HEK293 (cell line): ENCODE results near the gene ERAL1.

Experiments used
- CTCF ChIA-PET: fragments of 350-600 bp; formaldehyde crosslinking; extraction: SDS; loops from one replicate; lab custom pipeline; 2021; ENCODE audit warnings: antibody characterized with exemption; lab: Yijun Ruan, JAX
- POLR2A ChIA-PET: fragments of 300-600 bp; formaldehyde crosslinking; extraction: SDS; loops from one replicate; lab custom pipeline; 2020; ENCODE audit warnings: antibody characterized with exemption, inconsistent platforms; lab: Yijun Ruan, JAX
- H3K27ac ChIP-seq: fragments of 200-500 bp; sonication (Bioruptor generic); 2 replicates; pipeline ENCODE4 v1.5.1; 2014; ENCODE audit warnings: low read depth, low read length, control low read depth, inconsistent platforms; ENCODE audit errors: extremely low read depth
- H3K36me3 ChIP-seq, 2 experiments: fragments of 200-500 bp in 1 of 2; sonication (Bioruptor generic) in 1 of 2; 1 replicate in 1 of 2; 2 replicates in 1 of 2; pipeline ENCODE4 v1.5.1; 2014 to 2017; ENCODE audit warnings: inconsistent platforms in 2 of 2, low read length in 2 of 2; ENCODE audit not compliant: control insufficient read depth in 2 of 2, insufficient read depth in 1 of 2
- H3K4me1 ChIP-seq: fragments of 200-500 bp; sonication (Bioruptor generic); 2 replicates; pipeline ENCODE4 v1.5.1; 2014; ENCODE audit warnings: mild to moderate bottlenecking, low read length, inconsistent platforms; ENCODE audit not compliant: control insufficient read depth, insufficient read depth
- H3K4me3 ChIP-seq: 2 replicates; pipeline ENCODE4 v1.5.1; 2011; ENCODE audit warnings: low read depth, mild to moderate bottlenecking, control low read depth, low read length, moderate library complexity
- H3K9me3 ChIP-seq: fragments of 200-500 bp; sonication (Bioruptor generic); 2 replicates; pipeline ENCODE4 v1.5.1; 2014; ENCODE audit warnings: low read depth, low read length, inconsistent platforms; ENCODE audit not compliant: control insufficient read depth, insufficient read depth
- CTCF ChIP-seq: fragments of 450-650 bp; formaldehyde crosslinking; IDR thresholded peaks from 2 replicates; pipeline ENCODE4 v1.5.1; 2016; ENCODE audit warnings: missing biosample characterization, missing genetic modification characterization
- KLF17 ChIP-seq: fragments of 450-650 bp; formaldehyde crosslinking; IDR thresholded peaks from 2 replicates; pipeline ENCODE4 v1.5.1; 2016; ENCODE audit warnings: missing biosample characterization, missing genetic modification characterization
- KLF8 ChIP-seq: fragments of 450-650 bp; formaldehyde crosslinking; IDR thresholded peaks from 2 replicates; pipeline ENCODE4 v1.5.1; 2016; ENCODE audit warnings: missing biosample characterization, missing genetic modification characterization
- PRDM1 ChIP-seq: fragments of 450-650 bp; formaldehyde crosslinking; IDR thresholded peaks from 2 replicates; pipeline ENCODE4; 2016; ENCODE audit warnings: missing biosample characterization, missing genetic modification characterization
- ZFP69B ChIP-seq: fragments of 450-650 bp; formaldehyde crosslinking; IDR thresholded peaks from 2 replicates; pipeline ENCODE4 v1.5.1; 2016; ENCODE audit warnings: missing biosample characterization, missing genetic modification characterization
- ZNF132 ChIP-seq: fragments of 450-650 bp; formaldehyde crosslinking; IDR thresholded peaks from 2 replicates; pipeline ENCODE4 v1.5.1; 2017; ENCODE audit warnings: missing biosample characterization, missing genetic modification characterization, borderline replicate concordance
- ZNF184 ChIP-seq: fragments of 450-650 bp; IDR thresholded peaks from 2 replicates; pipeline ENCODE4 v1.5.1; 2018; ENCODE audit warnings: missing biosample characterization, mild to moderate bottlenecking, missing genetic modification characterization
- ZNF311 ChIP-seq: fragments of 450-650 bp; formaldehyde crosslinking; IDR thresholded peaks from 2 replicates; pipeline ENCODE4 v1.5.1; 2017; ENCODE audit warnings: missing biosample characterization, missing genetic modification characterization, borderline replicate concordance
- ZNF350 ChIP-seq: fragments of 450-650 bp; formaldehyde crosslinking; IDR thresholded peaks from 2 replicates; pipeline ENCODE4 v1.5.0; 2017; ENCODE audit warnings: missing biosample characterization, mild to moderate bottlenecking, missing genetic modification characterization
- ZNF362 ChIP-seq: fragments of 450-650 bp; formaldehyde crosslinking; IDR thresholded peaks from 2 replicates; pipeline ENCODE4 v1.5.1; 2016; ENCODE audit warnings: missing biosample characterization, missing genetic modification characterization
- ZNF449 ChIP-seq: fragments of 450-650 bp; formaldehyde crosslinking; IDR thresholded peaks from 2 replicates; pipeline ENCODE4 v1.5.1; 2017; ENCODE audit warnings: missing biosample characterization, mild to moderate bottlenecking, missing genetic modification characterization, moderate library complexity
- ZNF518A ChIP-seq: fragments of 450-650 bp; formaldehyde crosslinking; conservative IDR thresholded peaks from 2 replicates; pipeline ENCODE4 v1.5.1; 2016; ENCODE audit warnings: low read depth, missing biosample characterization, missing genetic modification characterization
- ZNF555 ChIP-seq: fragments of 450-650 bp; formaldehyde crosslinking; conservative IDR thresholded peaks from 2 replicates; pipeline ENCODE4 v1.5.1; 2017; ENCODE audit warnings: missing biosample characterization, mild to moderate bottlenecking, missing genetic modification characterization, inconsistent platforms
- ZNF560 ChIP-seq: fragments of 450-650 bp; formaldehyde crosslinking; IDR thresholded peaks from 2 replicates; pipeline ENCODE4 v1.5.1; 2017; ENCODE audit warnings: missing biosample characterization, missing genetic modification characterization, borderline replicate concordance
- ZNF600 ChIP-seq: fragments of 450-650 bp; formaldehyde crosslinking; IDR thresholded peaks from 2 replicates; pipeline ENCODE4 v1.5.1; 2016; ENCODE audit warnings: missing biosample characterization, missing genetic modification characterization
- ZNF785 ChIP-seq: fragments of 450-650 bp; formaldehyde crosslinking; IDR thresholded peaks from 2 replicates; pipeline ENCODE4 v1.5.1; 2016; ENCODE audit warnings: missing biosample characterization, missing genetic modification characterization

The ERAL1 gene

GRCh38 chr17:28889996-28890395 lies 35.2 kb downstream of the ERAL1 start (continued):
- TF ChIP-seq KLF17 (tag by site-specific recombination) (no peak), ZNF362 (tag by site-specific recombination) (no peak), ZNF350 (tag by site-specific recombination) (no peak), ZNF311 (tag by site-specific recombination) (no peak), ZNF449 (no peak), ZNF785 (tag by site-specific recombination) (no peak), PRDM1 (tag by site-specific recombination) (no peak), KLF8 (tag by site-specific recombination) (no peak), ZNF132 (no peak)

- CTCF ChIA-PET: interaction anchor here (6.0 to 18.6 kb wide), 2 partner anchors 11 to 128 kb away, joined by 22 to 142 read pairs; partner anchors contain the start of gene DHRS13
- Histone ChIP-seq H3K4me1 (peaks cover 2% of the 10 kb centered on the region; the same call in 1 of the 2 replicates), H3K27ac (no peak overlapping the region), H3K36me3 (peaks cover 0 to 21% of the 10 kb centered on the region in 2 experiments; a peak in 2 of 3 replicates), H3K9me3 (no peaks in the 10 kb centered on the region), H3K4me3 (no peak overlapping the region)
- TF ChIP-seq ZNF600 (tag by site-specific recombination): peak; percentile 18; the same call in 1 of the 2 replicates
- no peak for TF ChIP-seq CTCF (tag by site-specific recombination)
- TF ChIP-seq ZNF184: no peak
- no peak for TF ChIP-seq ZNF518A (tag by site-specific recombination)
- no peak for TF ChIP-seq KLF8 (tag by site-specific recombination)
- TF ChIP-seq KLF17 (tag by site-specific recombination): no peak
- TF ChIP-seq ZNF555: no peak
- no peak for TF ChIP-seq ZNF560 (tag by site-specific recombination)
- TF ChIP-seq ZFP69B: no peak
- POLR2A ChIA-PET: interaction anchor here (0.6 kb wide), 1 partner anchor 129 kb away, joined by 5 read pairs; no protein-coding TSS in a partner anchor
Observed at GRCh38 chr17:28891201-28891600, 36.4 kb downstream of the ERAL1 start.
